T-helper 1 cell treated with Interleukin-12 subunit alpha and Interleukin-12 subunit beta and Interleukin-4 antibody, amounts not matched to agents 30 ng/mL and 1 ng/mL, for 36 hours (primary cell): ENCODE results near the gene SPRYD4. TPM values are rescaled to one million over a fixed set of nuclear protein-coding genes. Genes with fewer than 3 reads are reported as not detected.
"Not testable (repeated sequence)": the region's sequence is repeated elsewhere in the genome, so short reads cannot be mapped to it uniquely, and the experiment has no call there.

ENCODE experiments used
- intact Hi-C: fragments of 100-400 bp; cut with micrococcal nuclease; formaldehyde crosslinking; loops from one replicate; pipeline ENCODE4 v1.15.1; 2024
- total RNA-seq: library from RNA; stranded (reverse); gene quantifications from 2 replicates; pipeline ENCODE4 v1.2.3, GENCODE V29; 2022

SPRYD4 gene
- total RNA-seq = 4.6 and 4.8 TPM in 2 replicates

DNA sequence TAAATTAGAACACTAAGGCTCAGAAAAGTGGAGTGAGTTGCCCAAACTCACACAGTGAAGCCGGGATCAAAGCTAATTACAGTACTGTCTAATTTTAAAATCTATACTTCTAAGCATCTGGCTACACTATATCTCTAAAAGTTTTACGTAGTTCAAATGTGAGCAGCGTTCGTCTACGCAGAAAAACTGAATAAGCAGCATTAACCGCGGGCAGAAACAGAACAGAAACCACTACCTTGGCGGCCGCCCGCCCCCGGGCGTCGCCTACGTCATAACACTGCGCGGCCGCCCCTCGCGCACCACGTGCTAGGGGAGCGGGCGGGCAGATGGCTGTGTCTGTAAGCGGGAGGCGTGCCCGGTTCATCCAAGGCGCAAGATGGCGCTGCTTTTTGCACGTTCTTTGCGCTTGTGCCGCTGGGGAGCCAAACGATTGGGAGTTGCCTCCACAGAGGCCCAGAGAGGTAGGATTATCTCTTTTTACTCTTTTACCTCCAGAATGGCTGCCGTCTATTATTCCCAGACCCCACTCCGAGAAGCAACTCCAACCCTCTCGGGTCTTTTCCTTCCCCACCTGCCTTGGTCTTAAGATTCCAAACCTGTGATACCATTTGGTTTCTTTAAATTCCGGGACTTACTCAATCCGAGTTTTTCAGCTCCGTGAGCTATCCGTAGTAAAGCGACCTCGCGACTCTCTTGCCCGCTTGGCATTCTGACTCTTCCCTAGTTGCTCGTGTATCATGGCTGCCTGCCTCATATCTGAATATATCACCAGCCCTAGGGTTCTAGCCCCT lies at the start of gene SPRYD4:
Gene SPRYD4, plus strand, starts transcription at position 363 of the 791 bp plus-strand sequence. Its CDS starts 14 bp downstream, at position 377.
- intact Hi-C loops = loop anchor here (1.0 to 5.0 kb wide), 21 partner anchors 19 to 726 kb away; partner anchors contain the start of genes CS, ESYT1, GDF11 and GLS2

GRCh38 chr12:56420411-56420810 lies 48.0 kb upstream of the SPRYD4 start:
- intact Hi-C loops = no loop called here

- intact Hi-C loops = no loop called here
Observed at GRCh38 chr12:56425193-56425592, 43.2 kb upstream of the SPRYD4 start.

GRCh38 chr12:56425940-56426438 lies 42.4 kb upstream of the SPRYD4 start:
- intact Hi-C loops = no loop called here

DNA sequence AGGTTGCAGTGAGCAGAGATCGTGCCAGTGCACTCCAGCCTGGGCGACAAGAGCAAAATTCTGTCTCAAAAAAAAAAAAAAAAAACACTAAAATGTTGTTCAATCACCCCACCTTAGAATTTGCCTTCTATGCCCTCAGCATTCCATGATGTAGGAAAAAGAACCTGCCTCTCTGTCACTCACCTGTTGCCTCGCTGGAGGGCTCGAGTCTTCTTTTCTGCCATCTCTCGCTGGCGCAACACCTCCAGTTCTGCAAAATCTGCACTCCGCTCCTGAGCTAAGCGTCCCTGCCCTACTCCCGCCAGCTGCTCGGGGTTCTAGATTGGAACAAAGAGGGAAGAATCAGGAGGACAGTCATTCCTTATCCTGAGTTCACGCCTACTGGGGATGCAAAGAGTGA lies 37.1 kb upstream of the SPRYD4 start:
- intact Hi-C loops = no loop called here

- intact Hi-C loops = no loop called here
Observed at GRCh38 chr12:56431850-56432249, 36.5 kb upstream of the SPRYD4 start.

DNA sequence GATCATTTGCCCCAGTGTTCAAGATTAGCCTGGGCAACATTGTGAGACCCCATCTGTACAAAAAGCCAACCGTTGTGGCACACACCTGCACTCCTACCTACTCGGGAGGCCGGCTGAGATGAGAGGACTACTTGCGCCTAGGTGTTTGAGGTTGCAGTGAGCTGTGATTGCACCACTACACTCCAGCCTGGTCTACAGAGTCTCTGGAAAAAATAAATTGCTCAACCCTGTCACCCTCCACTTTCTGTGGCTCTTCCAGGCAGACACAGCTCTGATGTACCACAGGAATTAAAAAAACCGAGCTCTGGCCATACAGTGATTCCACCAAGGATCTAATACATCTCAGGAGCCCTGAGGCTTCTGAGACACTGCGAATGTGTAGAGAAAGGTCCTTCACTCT lies 33.5 kb upstream of the SPRYD4 start:
- intact Hi-C loops = no loop called here

DNA sequence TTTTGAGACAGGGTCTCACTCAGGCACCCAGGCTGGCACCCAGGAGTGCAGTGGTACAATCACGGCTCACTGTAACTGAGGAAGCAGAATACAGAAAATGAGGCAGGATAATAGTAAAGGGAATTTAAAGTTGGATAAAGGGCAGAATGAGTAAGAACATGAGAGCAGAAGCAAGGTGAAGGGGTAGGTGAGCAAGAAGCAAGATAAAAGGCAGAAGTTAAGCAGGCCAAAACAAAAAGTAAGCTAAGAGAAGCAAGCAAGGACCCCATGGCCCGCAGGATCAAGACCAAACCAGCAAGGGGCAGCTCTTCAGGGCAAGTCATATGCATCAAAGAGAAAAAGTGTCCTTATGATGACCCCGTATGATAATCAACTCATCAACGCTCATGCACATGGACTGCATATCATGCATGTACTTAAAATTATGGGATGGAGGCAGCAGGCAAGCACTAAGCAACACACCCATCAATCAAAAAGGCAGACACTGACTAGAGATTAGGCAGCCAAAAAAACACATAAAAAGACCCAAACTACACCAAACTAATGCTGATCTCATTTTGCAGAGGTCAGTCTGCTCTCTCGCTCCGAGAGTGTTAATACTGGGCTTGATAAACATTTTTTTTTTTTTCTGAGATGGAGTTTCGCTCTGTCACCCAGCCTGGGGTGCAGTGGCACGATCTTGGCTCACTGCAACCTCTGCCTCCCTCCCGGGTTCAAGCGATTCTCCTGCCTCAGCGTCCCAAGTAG lies 30.8 kb upstream of the SPRYD4 start:
- intact Hi-C loops = no loop called here

GRCh38 chr12:56443208-56443607 lies 25.2 kb upstream of the SPRYD4 start:
- intact Hi-C loops = not testable (repeated sequence)

- intact Hi-C loops = loop anchor here (1.0 to 5.0 kb wide), 16 partner anchors 15 to 638 kb away; partner anchors contain the start of genes CS, NAB2, NABP2 and PA2G4
Observed at GRCh38 chr12:56448860-56449621, 19.3 kb upstream of the SPRYD4 start, which contains the start of gene TIMELESS. TSS of gene TIMELESS (minus strand) at chr12:56449426. CDS start at chr12:56434170, 15,256 bp downstream.

- intact Hi-C loops = loop anchor here (1.0 to 5.0 kb wide), 16 partner anchors 15 to 638 kb away; partner anchors contain the start of genes CS, NAB2, NABP2 and PA2G4
Observed at GRCh38 chr12:56449622-56449984, 18.8 kb upstream of the SPRYD4 start.

- intact Hi-C loops = no loop called here
Observed at GRCh38 chr12:56450241-56450640, 18.1 kb upstream of the SPRYD4 start.

- intact Hi-C loops = no loop called here
Observed at GRCh38 chr12:56451147-56451546, 17.2 kb upstream of the SPRYD4 start.

DNA sequence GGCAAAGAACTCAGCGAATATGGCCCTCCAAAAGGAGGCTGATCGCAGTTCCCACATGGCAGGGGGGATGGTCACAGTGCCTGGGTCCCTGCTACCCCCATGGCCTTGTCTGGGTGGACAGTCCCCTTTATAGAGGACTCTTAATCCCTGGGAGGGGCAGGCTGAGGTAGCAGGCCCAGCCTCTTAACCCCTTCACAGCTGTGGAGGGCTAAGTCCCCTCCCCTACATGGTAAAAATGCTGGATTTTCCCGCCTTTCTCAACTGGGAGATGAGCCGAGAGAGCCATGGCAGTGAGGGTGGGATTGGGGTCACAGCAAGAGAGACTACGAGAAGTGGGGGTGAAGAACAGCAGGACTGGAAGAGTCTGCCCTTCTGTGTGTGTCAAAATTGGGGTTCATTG lies 13.8 kb upstream of the SPRYD4 start, which contains the start of gene MIP:
Gene MIP, minus strand, starts transcription at position 101 of the 400 bp plus-strand sequence. Its CDS starts 44 bp downstream, at position 57.
- intact Hi-C loops = no loop called here

GRCh38 chr12:56457817-56458216 lies 10.6 kb upstream of the SPRYD4 start:
- intact Hi-C loops = no loop called here

GRCh38 chr12:56461235-56462159 lies 6.9 kb upstream of the SPRYD4 start:
- intact Hi-C loops = no loop called here

GRCh38 chr12:56462565-56462964 lies 5.8 kb upstream of the SPRYD4 start:
- intact Hi-C loops = no loop called here

GRCh38 chr12:56469007-56469930 lies 891 bp downstream of the SPRYD4 start:
- intact Hi-C loops = loop anchor here (2.0 to 5.0 kb wide), 4 partner anchors 340 to 726 kb away; partner anchors contain the start of genes ESYT1, GDF11, NAB2 and RPS26

GRCh38 chr12:56474389-56474788 lies 6.0 kb downstream of the SPRYD4 start:
- intact Hi-C loops = no loop called here
